Umbilical cord (tissue), 2 donors: ENCODE results near the gene CEMIP. TPM values are rescaled to one million over a fixed set of nuclear protein-coding genes. Genes with fewer than 3 reads are reported as not detected.

Source experiments
- DNase-seq: peaks from one replicate; pipeline ENCODE4 v3.0.0-alpha.2; 2015; ENCODE audit warnings: low spot score
- total RNA-seq: library from RNA; depleted of rRNA; stranded (reverse); fragments of >200 nt; gene quantifications from one replicate; pipeline ENCODE4 v1.2.3, GENCODE V29; 2014; ENCODE audit warnings: low replicate concordance; ENCODE audit not compliant: insufficient read depth

The CEMIP gene
- total RNA-seq, 1 donor from 2014 or later, result 2.4 TPM

GRCh38 chr15:80849308-80849707 lies 70.1 kb downstream of the CEMIP start:
- DNase-seq, result no peak

- no peak for DNase-seq
Observed at GRCh38 chr15:80850941-80851451, 71.8 kb downstream of the CEMIP start.

DNA sequence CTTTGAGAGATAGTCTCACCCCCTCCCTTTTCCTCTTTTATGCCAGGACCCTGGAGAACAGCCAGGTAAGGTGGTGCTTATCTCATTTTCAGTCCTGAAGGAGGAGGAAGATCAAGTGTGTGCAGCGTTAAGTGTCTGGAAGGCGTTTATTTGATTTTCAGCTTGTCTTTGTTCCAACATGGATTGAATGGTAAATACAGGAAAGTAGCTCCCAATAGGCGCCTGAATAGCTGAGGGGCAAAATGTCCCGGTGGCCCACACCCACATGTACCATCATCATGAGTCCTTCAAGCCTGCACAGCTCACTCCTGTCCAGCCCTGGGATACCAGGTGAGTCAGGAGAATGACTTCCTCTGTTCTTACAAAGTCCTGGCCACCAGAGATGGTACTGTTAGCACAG lies 73.5 kb downstream of the CEMIP start:
- DNase-seq, result no peak

DNA sequence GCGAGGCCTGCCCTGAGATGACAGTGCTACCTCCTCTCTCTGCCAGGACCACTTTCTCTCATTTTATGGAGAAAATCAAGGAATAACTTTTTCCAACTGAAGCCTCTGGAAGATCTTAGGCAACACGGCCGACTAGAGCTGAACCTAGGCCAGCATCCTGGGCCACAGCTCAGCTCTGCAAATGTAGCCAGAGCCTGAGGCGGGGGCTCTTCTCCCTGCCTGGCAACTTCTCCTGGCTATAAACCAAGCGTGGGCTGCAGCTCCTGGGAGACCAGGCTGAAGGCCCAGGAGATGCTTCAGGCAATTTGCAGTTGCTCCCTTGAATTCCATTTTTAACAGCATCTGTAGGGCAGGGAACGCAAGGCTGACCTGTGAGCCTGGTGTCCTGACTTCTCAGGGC lies 74.9 kb downstream of the CEMIP start:
- no peak for DNase-seq

DNA sequence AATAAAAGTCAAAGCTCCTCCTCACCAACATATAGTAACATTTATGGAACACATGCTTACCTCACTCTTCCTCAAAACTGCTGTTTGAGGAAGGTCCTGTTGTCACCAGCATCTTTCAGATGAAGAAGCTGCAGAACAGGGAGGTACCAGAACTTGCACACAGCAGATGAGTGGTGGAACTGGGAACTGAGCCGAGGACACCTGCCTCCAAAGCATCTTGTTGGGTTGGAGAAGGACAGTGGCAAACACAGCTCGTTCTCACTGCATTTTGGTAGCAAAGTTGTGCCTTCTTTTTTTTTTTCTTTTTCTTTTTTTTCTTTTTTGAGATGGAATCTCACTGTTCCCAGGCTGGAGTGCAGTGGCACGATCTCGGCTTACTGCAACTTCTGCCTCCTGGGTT lies 76.0 kb downstream of the CEMIP start:
- no peak for DNase-seq

DNA sequence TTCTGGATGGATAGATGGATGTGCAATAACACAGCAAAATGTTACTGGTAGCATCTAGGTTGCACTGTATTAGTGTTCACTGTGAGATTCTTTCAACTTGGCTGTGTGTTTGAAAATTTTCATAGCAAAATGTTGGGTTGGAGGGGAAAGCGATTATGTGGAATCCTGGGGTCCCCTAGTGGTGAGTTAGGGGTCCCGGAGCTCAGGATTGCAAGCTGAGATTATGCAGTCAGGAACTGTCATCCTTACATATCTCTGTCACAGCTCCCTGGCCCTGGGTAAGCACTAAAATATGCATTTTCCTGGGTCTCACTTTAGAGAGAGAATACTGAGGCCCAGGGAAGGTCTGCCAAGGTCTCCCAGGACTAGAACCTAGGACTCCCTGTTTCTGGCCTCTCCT lies 77.2 kb downstream of the CEMIP start:
- DNase-seq, result no peak

DNA sequence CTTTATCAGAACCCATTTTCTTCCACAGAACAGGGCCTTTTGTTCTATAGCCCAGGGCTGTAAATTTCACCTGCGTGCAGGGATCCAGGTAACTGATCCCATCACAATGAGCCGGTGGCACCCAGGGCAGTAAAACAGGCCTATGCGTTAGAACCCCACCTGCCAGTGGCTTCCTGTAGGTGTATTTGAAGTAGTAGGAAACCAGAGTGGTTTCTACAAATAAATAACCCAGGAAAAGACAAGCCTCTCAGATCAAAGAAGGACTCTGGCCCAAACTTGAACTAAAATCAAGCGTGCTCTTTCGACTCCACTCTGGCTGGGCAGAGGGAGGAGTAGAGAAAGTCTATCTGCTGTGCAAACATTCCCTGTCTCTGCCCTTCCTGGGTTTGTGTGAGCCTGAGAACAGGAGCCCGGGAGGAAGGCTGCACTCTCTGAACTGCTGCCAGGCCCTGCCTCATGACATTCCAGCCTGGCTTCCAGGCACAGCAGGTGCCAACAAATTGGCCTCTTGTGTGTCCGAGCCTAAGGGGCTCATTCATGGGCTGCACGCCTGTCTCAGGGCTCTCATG lies 77.7 kb downstream of the CEMIP start:
- DNase-seq, result peak; percentile 36

- DNase-seq, result no peak
Observed at GRCh38 chr15:80861731-80862170, 82.6 kb downstream of the CEMIP start.

- no peak for DNase-seq
Observed at GRCh38 chr15:80864666-80865065, 85.5 kb downstream of the CEMIP start.

GRCh38 chr15:80866936-80867335 lies 87.8 kb downstream of the CEMIP start:
- DNase-seq, result no peak

DNA sequence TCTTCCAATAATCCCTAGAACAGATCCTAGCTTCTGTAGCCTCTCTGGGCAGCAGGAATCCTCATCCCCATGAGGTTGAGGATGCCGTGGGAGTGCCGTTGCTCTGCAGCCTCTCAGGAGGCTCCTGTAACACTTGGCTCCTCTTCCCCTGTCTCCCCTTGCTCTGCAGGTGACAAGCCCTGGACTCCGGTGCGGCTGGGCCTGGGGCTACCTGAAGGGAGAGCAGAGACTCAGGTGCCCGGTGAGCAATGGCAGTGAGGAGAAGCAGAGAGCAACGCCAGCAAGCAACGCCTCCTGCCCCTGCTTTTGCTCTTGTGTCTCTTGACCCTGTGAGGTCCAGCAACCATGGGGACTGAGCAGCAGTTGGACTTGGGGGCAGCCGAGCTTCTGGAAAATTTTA lies 91.2 kb downstream of the CEMIP start:
- DNase-seq, result no peak

- DNase-seq, result peak; percentile 23
Observed at GRCh38 chr15:80870893-80871292, 91.7 kb downstream of the CEMIP start.

- no peak for DNase-seq
Observed at GRCh38 chr15:80871858-80872257, 92.7 kb downstream of the CEMIP start.

DNA sequence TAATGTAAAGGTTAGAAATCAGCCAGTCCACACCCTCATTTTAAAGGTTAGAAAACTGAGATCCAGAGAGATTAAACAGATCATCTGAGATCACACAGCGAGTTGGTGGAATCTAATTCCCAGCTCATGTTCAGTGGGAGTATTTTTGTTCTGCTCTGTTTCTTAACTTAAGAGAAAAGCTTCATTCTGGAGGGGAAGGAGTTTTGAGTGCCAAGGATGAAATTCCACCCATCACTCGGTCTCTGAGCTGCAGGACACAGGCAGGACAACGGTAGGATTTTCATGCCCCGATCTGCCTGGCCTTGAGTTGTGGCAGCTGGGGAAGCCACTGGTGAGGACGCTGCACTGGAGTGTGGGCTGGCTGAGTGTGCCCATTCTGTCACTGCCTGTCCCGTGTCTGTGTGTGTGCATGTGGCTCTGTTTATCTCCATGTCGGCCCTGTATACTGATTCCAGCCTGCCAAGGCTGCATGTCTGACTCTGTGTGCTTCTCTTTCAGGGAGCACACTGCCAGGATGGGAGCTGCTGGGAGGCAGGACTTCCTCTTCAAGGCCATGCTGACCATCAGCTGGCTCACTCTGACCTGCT lies 94.3 kb downstream of the CEMIP start:
- peak; percentile 45 for DNase-seq

- DNase-seq, result peak; percentile 31
Observed at GRCh38 chr15:80875568-80876347, 96.6 kb downstream of the CEMIP start.

GRCh38 chr15:80876348-80876674 lies 97.1 kb downstream of the CEMIP start:
- DNase-seq, result no peak

GRCh38 chr15:80878242-80878866 lies 99.2 kb downstream of the CEMIP start:
- DNase-seq, result no peak

- DNase-seq, result no peak
Observed at GRCh38 chr15:80878867-80879250, 99.7 kb downstream of the CEMIP start.

GRCh38 chr15:80880086-80880485 lies 100.9 kb downstream of the CEMIP start:
- no peak for DNase-seq

DNA sequence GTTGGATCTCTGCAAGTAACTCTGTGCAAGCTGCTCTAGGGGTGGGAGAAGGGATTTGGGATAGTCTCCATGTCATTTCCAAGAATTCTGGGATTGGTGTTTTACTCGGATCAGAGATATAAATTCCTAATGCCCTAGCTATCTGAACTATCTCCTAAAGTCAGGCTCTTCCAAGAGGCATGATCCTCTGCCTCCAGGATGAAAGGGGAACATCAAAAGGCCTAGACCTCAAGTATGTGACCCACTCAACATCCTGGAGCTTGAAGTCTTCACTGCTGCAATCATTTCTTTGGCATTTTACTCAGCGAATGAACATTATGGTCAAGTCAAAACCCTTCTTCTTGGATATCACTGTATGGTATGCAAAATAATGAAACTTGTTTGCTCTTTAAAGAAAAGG lies 104.5 kb downstream of the CEMIP start:
- peak; percentile 88 for DNase-seq

DNA sequence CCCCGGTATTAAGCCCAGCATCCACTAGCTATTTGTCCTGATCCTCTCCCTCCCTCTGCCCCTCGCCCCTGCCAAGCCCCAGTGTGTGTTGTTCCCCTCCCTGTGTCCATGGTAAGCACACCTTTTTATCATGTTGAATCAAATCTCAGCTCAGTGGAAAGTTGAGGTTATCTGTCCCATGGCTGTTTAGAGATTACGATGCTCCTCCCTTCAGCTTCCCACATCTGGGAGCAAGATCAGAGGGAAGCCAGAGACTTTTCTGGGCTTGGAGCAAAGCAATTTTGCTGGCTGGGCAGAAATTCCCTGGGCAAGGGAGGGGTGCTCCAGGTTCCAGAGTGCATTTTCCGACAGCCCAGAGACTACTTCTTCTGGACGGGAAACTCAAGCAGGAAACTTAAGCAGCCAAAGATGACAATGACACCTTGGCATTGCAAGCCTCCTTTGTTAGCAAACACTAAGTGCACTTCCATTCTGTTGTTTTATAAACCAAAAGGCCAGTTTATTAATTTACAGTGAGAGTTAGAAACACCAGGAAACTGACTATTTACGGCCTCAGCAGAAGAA lies 105.9 kb downstream of the CEMIP start:
- peak; percentile 85 for DNase-seq

DNA sequence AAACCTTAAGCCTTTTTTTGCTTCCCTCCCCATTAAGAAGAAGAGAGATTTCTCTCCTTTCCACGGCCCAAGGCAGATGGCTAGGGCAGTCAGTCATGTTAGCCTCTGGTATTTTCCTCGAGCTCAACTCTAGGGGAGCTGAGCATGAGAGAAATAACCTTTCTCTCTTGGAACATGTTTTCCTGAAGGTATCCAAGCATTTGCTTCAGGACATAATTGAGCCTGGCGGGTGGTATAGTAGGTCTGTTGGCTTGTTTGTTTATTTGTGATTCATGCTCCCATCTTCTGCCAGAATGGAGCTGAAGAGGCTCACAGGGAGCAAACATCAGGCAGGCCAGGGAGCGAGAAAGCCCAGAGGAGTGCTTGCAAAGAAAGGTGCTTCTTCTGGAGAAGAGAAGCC lies 108.0 kb downstream of the CEMIP start:
- no peak for DNase-seq
